Thyroid gland (tissue), 4 donors: ENCODE data around the gene DMD.

ENCODE experiments used
- CTCF ChIP-seq, 6 experiments: fragments of 200-600 bp in 3 of 6; fragments of 450-650 bp in 3 of 6; sonication (generic) in 3 of 6; IDR thresholded peaks; one replicate each; pipeline ENCODE4 v1.5.1; 2016 to 2019; ENCODE audit warnings: antibody characterized with exemption in 6 of 6, mild to moderate bottlenecking in 2 of 6, inconsistent platforms in 1 of 6, moderate library complexity in 1 of 6
- POLR2A ChIP-seq, 2 donors: fragments of 450-650 bp; IDR thresholded peaks; one replicate each; pipeline ENCODE4 v1.6.1; 2017; ENCODE audit warnings: antibody characterized with exemption in 2 of 2, mild to moderate bottlenecking in 2 of 2, moderate library complexity in 1 of 2

DNA sequence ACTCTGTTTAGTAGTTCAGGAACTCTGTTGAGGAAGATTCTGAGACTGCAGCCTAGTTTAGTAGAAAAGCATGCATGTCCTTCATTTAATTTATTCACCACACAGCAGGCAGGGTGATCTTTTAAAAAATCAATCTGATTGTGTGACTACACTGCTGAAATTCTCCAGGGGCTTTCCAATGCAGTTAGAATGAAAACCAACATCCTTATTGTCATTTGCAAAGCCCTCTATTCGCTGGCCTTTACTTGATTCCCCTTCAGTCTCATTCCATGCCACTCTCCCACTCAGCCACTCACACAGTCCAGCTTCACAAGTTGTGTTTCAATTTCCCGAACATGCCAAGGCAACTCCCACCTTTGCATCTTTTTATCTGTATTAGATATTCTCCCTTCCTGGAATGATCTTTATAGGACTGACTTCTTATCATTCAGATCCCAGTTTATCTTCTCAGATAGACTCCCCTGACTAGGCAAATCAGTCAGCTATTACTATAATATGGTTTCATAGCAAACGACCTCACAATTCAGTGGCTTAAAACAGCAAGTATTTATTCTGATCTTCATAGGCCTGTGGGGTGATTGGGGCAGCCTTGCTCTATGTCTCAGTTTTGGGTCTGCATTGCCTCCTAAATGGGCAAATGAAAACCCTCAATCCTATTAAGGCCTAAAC is 2118.2 kb downstream of the DMD start:
- TF ChIP-seq CTCF (IDR thresholded peaks at IDR 0.05), result no peak
- no peak for TF ChIP-seq POLR2A (IDR thresholded peaks at IDR 0.05)
